Measurements from ENCODE around the gene NDUFAF3. TPM values are rescaled to one million over a fixed set of nuclear protein-coding genes. Genes with fewer than 3 reads are reported as not detected.

Gene NDUFAF3
- total RNA-seq, 1 experiment from 2014 or later = 40.7 TPM

DNA sequence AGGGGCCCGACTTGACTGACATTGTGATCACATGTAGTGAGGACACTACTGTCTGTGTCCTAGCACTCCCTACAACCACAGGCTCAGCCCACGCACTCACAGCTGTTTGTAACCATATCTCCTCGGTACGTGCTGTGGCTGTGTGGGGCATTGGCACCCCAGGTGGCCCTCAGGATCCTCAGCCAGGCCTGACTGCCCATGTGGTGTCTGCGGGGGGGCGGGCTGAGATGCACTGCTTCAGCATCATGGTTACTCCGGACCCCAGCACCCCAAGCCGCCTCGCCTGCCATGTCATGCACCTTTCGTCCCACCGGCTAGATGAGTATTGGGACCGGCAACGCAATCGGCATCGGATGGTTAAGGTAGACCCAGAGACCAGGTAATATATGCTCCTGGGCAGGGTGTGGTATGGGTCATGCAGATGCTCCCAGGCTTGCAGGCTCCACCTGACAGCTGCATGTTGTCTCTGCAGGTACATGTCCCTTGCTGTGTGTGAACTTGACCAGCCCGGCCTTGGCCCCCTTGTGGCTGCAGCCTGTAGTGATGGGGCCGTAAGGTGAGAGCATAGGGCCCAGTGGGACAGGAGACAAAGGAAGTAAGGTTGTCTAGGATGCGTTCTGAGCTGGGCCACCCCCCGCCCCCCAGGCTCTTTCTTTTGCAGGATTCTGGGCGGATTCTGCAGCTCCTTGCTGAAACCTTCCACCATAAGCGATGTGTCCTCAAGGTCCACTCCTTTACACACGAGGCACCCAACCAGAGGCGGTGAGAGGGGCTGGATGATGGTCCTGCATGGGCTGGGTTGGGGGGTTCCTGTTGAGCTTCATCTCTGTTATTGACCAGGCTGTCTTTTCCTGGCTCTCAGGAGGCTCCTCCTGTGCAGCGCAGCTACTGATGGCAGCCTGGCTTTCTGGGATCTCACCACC, 7.9 kb upstream of the NDUFAF3 start:
- peaks cover 3% of the 10 kb centered on the region; the same call in 1 of the 2 replicates for H3K79me2 ChIP-seq (ENCODE audit: insufficient read depth, low read length)
- H3K4me2 ChIP-seq (ENCODE audit: insufficient read depth, insufficient read length, low read length) = no peak overlapping the region
- H3K79me1 ChIP-seq (ENCODE audit: insufficient read depth, low read depth, low read length, poor library complexity, severe bottlenecking) = no peaks in the 10 kb centered on the region
- H2BK20ac ChIP-seq (ENCODE audit: low read depth, low read length, poor library complexity, severe bottlenecking) = no peak overlapping the region
- H3T11ph ChIP-seq (ENCODE audit: low read length) = no peak overlapping the region
- no peaks in the 10 kb centered on the region for H3K27me3 ChIP-seq (ENCODE audit: insufficient read depth, low read length)
- no peak overlapping the region for H3K18ac ChIP-seq (ENCODE audit: insufficient read length, low read depth, low read length)
- H4K20me1 ChIP-seq (ENCODE audit: control insufficient read depth, insufficient read depth, insufficient read length) = no peaks in the 10 kb centered on the region
- no peak overlapping the region for H4K5ac ChIP-seq (ENCODE audit: insufficient read length, low read depth, low read length)
- H2BK5ac ChIP-seq (ENCODE audit: insufficient read length, low read length) = no peak overlapping the region
- H3K23ac ChIP-seq (ENCODE audit: insufficient read length, low read depth, low read length) = no peak overlapping the region
- TF ChIP-seq, protein P1, sequence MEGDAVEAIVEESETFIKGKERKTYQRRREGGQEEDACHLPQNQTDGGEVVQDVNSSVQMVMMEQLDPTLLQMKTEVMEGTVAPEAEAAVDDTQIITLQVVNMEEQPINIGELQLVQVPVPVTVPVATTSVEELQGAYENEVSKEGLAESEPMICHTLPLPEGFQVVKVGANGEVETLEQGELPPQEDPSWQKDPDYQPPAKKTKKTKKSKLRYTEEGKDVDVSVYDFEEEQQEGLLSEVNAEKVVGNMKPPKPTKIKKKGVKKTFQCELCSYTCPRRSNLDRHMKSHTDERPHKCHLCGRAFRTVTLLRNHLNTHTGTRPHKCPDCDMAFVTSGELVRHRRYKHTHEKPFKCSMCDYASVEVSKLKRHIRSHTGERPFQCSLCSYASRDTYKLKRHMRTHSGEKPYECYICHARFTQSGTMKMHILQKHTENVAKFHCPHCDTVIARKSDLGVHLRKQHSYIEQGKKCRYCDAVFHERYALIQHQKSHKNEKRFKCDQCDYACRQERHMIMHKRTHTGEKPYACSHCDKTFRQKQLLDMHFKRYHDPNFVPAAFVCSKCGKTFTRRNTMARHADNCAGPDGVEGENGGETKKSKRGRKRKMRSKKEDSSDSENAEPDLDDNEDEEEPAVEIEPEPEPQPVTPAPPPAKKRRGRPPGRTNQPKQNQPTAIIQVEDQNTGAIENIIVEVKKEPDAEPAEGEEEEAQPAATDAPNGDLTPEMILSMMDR (conservative IDR thresholded peaks at IDR 0.05) = peak; percentile 82
- Mint-ChIP-seq H3K9me3 (no peaks in the 10 kb centered on the region), H3K36me3 (ENCODE audit: insufficient read depth in 1 of 3, low read depth in 3 of 3) (peaks cover 25 to 64% (median 56%) of the 10 kb centered on the region in 3 experiments), H3K27ac (no peak overlapping the region), H3K27me3 (ENCODE audit: low read depth) (no peaks in the 10 kb centered on the region), H3K4me3 (peak overlapping the region in 1 of 2 experiments; percentile 34; a peak in 2 of 5 replicates), H3K4me1 (peaks cover 11 to 14% of the 10 kb centered on the region in 2 experiments)
- H2BK12ac ChIP-seq (ENCODE audit: insufficient read length, low read depth, low read length) = no peak overlapping the region
- no peaks in the 10 kb centered on the region for H3K9me3 ChIP-seq (ENCODE audit: control insufficient read depth, low read depth, low read length)
- H3K56ac ChIP-seq (ENCODE audit: insufficient read length, low read depth, low read length) = no peak overlapping the region
- no peak overlapping the region for H2AFZ ChIP-seq (ENCODE audit: low read length)
- peak; percentile 89 for DNase-seq
- H3K4me1 ChIP-seq (ENCODE audit: insufficient read depth, low read length) = no peaks in the 10 kb centered on the region
- no peak overlapping the region for H3K27ac ChIP-seq (ENCODE audit: insufficient read length, low read depth, low read length)
- H4K8ac ChIP-seq (replicated peaks; ENCODE audit: insufficient read length, low read depth, low read length) = no peak overlapping the region
- no peak overlapping the region for H2BK15ac ChIP-seq (ENCODE audit: low read depth, low read length)
- no peak overlapping the region for H2BK120ac ChIP-seq (ENCODE audit: low read depth, low read length, poor library complexity, severe bottlenecking)
- H4K91ac ChIP-seq (ENCODE audit: insufficient read length, low read depth, low read length) = no peak overlapping the region
- H2AK5ac ChIP-seq (ENCODE audit: insufficient read length, low read length) = no peak overlapping the region
- no peak overlapping the region for H3K4ac ChIP-seq (ENCODE audit: low read depth, low read length)
- H3K23me2 ChIP-seq (ENCODE audit: insufficient read length, low read depth, low read length, poor library complexity, severe bottlenecking) = peaks cover 6% of the 10 kb centered on the region
- no peak overlapping the region for H3K9ac ChIP-seq (ENCODE audit: extremely low read depth, insufficient read length, low read length)
- WGBS (ENCODE audit: extremely low coverage, insufficient read length, low lambda C conversion rate) = no CpG with 5 or more reads among the region's 24 CpGs
- no peak overlapping the region for H3K14ac ChIP-seq (ENCODE audit: insufficient read depth, low read length)

Data from H9 (cell line).